Urothelium cell line (cell line): ENCODE data around the gene IL10RB.
"Not testable (repeated sequence)": the region's sequence is repeated elsewhere in the genome, so short reads cannot be mapped to it uniquely, and the experiment has no call there.

Experiments
- DNase-seq: peaks from one replicate; pipeline ENCODE4 v3.0.0; 2011; ENCODE audit warnings: low spot score, mixed read lengths
- FAIRE-seq: peaks from 2 replicates; lab custom pipeline; 2011; peaks lifted over from hg19 to GRCh38; lab: Jason Lieb, UNC

Gene IL10RB

GRCh38 chr21:33299181-33299752 lies 33.1 kb downstream of the IL10RB start:
- FAIRE-seq (no peak), DNase-seq (no peak)

- FAIRE-seq (no peak), DNase-seq (no peak)
Observed at GRCh38 chr21:33300701-33301631, 34.8 kb downstream of the IL10RB start.

- DNase-seq, result no peak
- FAIRE-seq, result no peak
Observed at GRCh38 chr21:33301632-33302002, 35.5 kb downstream of the IL10RB start.

DNA sequence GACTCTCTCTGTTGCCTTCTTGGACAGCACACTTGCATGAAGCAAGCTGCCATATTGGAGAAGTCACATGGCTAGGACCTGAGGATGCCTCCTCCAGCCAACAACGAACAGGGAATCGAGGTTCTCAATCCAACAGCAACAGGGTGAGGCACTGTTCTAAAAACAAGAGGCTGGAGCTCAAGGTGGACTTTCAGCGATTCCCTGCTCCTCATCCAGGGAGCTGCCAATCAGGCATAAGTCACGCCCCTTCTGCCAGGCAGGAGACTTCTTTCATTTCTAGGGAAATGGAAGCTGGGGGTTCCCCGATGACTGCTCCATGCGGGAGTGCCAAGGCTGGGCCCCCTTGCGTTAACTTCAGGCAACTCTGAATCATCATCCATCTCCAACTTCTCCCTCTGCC lies 35.9 kb downstream of the IL10RB start:
- no peak for DNase-seq
- FAIRE-seq, result no peak

DNA sequence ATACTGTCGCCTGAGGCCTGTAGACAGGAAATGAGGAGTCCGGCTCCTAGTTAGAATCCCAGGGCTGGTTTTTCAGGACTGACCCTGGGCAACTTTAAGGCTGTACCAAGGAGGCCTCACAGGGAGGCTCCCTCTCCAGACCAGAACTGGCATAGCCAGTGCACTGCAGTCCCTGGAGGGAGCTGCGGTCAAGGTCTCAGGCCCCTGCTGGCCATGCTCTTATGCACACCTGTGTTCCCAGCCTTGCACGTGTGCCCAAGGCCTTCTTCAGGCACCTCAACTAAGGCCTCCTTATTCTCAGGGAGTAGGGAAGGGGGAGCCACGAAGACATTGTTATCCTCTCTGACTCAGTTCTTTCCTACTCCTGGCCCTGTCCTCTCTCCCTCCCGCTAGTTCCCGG lies 36.6 kb downstream of the IL10RB start:
- FAIRE-seq (no peak), DNase-seq (no peak)

GRCh38 chr21:33305344-33305671 lies 39.1 kb downstream of the IL10RB start:
- no peak for DNase-seq
- FAIRE-seq, result no peak

GRCh38 chr21:33305938-33306337 lies 39.8 kb downstream of the IL10RB start:
- FAIRE-seq (no peak), DNase-seq (no peak)

DNA sequence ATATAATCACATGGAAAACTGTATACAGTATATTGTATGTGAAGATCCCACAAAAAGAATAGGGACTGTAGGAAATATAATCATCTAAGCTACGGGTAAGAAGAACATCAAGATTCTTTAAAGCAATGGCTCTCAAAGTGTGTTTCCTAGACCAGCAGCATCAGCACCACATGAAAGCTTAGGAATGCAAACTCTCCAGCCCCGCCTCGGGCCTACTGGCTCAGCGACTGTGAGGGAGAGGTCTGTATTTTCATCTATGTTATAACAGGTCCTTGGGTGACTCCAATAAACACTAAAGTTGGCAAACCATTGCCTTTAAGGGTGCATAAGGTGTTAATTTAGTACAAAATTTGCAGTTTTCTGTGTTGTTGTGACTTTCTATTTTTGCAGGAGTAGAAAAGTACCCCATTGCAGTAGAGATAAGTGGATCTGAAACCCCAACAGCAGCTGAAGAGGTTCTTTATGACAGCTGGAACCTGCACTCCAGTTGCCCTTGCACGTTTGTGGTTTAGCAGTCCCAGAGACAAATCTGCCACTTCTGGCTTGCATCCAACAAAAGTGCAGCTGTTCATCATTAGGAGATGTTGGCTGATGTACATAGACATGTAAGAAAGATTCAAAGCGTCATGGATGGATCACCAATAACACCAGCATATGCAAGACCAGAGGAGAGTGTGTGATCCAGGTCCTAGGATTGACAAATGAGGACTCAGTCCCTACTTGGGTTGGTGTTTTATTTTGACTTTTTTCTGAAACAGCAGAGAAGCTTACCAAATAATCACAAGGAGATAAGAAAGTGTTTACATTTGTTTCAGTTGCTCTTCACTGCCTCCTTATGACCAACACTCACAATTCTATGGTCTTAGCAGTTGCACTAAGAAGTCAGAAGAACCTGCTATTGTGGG lies 42.7 kb downstream of the IL10RB start:
- DNase-seq (no peak), FAIRE-seq (no peak)

- DNase-seq (no peak), FAIRE-seq (peak; percentile 40)
Observed at GRCh38 chr21:33309778-33310177, 43.6 kb downstream of the IL10RB start.

- DNase-seq, result no peak
- no peak for FAIRE-seq
Observed at GRCh38 chr21:33312121-33312520, 46.0 kb downstream of the IL10RB start.

- FAIRE-seq, result no peak
- DNase-seq, result no peak
Observed at GRCh38 chr21:33313183-33313582, 47.0 kb downstream of the IL10RB start.

DNA sequence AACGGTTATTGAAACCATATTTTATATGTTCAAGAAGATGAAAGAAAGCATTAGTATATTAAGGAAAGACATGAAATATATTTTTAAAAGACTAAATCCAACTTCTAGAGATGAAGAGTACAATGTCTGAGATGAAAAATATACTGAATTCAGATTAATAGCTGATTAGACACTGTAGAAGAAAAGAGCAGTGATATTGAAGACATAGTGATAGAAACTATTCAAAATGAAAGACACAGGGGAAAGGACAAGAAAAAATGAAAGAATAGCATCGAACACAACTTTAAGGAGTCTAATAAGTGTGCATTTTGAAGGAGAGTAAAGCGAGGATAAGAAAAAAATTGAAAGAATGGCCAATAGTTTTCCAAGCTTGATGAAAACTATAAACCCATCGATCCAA lies 47.4 kb downstream of the IL10RB start:
- FAIRE-seq (no peak), DNase-seq (no peak)

DNA sequence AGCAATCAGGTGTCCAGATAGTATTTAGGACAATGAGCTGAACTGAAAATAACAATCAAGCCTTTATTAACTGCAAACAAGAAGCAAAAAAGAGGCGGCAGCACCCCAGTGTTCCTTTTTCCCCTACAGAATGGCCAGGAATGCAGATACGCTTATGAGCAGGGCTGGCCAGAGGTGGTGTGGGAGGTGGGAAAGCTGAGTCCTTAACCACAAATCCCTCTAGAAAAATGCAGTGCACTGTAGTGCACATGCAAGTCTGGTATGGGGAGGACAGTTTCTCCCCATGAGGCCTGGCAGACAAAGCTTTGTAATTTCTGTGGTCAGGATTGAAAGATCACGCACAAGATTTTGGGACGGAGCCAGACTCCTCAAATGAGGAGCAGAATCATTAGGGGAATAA lies 47.9 kb downstream of the IL10RB start:
- DNase-seq (peak; percentile 27), FAIRE-seq (no peak)

DNA sequence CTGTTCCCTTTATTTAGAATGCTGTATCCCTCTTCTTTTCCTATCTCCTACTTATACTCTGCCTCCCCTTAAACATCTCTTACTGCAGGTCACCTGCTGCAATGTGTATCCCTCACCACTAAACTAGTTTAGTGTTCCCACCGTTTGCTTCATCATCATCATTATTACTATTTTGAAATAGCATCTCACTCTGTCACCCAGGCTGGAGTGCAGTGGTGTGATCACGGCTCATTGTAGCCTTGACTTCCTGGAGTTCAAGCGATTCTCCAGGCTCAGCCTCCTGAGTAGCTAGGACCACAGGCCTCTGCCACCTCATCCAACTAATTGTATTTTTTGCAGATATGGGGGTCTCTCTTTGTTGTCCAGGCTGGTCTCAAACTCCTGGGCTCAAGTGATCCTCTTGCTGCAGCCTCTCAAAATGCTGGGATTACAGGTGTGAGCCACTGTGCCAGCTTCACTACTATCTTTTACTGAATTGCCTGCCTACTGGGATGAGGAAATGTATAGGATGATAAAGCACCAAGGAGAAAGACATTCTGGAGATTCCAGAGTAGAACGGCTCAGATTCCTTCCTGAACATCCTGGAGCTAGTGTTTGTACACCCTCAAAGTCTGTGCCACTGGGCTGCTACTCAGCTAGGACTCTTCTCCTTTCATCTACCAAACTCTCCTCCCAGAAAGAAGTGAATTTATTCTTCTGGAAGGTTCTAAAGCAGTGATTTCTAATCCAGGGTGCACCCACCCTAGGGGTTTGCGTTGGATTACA lies 50.0 kb downstream of the IL10RB start:
- FAIRE-seq, result no peak
- no peak for DNase-seq

GRCh38 chr21:33317145-33317544 lies 51.0 kb downstream of the IL10RB start:
- DNase-seq (no peak), FAIRE-seq (no peak)

DNA sequence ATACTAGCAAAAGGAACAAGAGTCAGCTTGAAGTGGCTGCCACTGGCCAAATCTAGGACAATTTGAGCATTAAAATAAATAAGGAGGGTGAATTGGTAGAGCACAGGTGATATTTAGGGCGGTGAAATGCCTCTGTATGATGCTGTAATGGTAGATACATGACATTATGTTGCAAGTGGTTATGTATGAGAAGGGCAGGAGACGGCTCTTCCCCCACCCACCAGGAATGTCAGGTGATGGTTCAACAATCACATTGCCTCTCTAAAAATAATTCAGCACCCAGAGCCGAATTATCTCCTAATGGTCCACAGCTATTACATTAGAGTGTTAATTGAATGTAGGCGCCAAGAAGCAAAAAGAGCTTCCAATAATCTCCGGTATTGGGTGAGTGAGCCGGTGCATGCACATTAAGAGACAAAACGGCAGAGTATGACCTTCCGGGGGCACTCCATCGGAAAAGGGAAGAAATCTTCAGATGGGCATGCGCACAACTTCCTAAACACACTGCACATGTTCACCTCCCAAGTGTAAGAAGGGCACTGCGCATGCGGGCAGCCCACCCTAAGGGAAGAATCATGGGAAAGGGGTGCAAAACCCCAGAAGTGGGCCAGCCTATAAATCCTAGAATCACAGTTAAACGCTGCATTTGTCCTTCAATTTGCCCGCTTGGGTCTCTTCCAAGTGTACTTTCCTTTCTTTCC lies 51.8 kb downstream of the IL10RB start:
- FAIRE-seq (no peak), DNase-seq (no peak)

DNA sequence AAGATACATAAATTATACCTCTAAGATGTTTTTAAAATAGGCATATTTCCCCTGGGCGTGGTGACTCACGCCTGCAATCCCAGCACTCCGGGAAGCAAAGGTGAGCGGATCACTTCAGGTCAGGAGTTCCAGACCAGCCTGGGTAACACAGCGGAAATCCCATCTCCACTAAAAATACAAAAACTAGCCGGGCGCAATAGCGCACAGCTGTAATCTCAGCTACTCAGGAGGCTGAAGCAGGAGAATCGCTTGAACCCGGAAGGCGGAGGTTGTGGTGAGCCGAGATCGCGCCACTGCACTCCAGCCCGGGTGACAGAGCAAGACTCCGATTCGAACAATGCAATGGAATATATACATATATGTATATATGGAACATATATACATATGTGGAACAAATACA lies 54.8 kb downstream of the IL10RB start:
- FAIRE-seq, DNase-seq: not testable (repeated sequence)

- not testable (repeated sequence) for DNase-seq, FAIRE-seq
Observed at GRCh38 chr21:33323610-33324009, 57.4 kb downstream of the IL10RB start.

DNA sequence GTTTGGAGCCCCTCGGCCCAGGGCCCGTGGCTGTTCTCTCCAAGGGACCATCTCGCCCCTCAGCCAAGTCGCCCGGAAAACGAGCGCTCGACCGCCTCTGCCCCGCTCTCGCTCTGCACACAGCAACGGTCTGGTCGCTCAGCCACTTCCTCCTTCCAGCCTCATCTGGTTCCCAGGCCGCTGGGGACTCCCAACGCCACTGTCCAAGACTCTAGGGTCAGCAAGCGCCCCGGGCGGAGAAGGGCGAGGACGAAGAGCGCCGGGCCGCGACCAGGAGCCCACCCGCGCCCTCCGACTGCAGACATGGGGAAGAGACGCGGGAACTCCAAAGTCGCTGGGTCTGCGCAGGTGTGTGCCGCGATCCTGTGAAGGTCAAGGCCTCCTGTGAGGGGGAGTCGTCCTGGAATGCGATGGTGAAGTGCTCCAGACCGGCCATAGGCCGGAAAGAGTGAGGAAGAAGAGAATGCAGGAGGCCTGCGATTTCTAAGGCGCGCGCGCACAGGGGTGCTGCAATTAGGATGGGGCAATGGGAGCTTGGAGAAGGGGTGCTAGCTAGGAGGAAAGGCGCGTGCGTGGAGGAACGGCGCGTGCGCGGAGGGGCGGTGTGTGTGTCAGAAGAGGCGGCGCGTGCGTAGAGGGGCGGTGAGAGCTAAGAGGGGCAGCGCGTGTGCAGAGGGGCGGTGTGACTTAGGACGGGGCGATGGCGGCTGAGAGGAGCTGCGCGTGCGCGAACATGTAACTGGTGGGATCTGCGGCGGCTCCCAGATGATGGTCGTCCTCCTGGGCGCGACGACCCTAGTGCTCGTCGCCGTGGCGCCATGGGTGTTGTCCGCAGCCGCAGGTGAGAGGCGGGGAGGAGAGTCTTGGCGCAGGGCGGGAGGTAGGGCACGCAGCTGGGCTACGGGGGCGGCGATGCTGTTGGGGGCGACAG lies 58.4 kb downstream of the IL10RB start, which contains the start of gene IFNAR1:
IFNAR1 (plus strand) TSS at position 680 of the 931 bp plus-strand sequence; CDS start at position 766, 86 bp downstream.
- FAIRE-seq, result peak; percentile 86
- DNase-seq, result peak; percentile 92
